GM21528 (cell line): ENCODE data around the gene SPNS3.

Experiments used
- ATAC-seq: cut with Tn5 transposase; IDR thresholded peaks from one replicate; pipeline ENCODE4 v1.9.1; 2021; ENCODE audit warnings: mild to moderate bottlenecking, moderate library complexity; ENCODE audit not compliant: unreplicated experiment, low FRiP score

SPNS3 gene

GRCh38 chr17:4485676-4486646 is 52.2 kb downstream of the SPNS3 start:
- no peak for ATAC-seq

- ATAC-seq, result no peak
Measured at GRCh38 chr17:4487296-4487695, 53.6 kb downstream of the SPNS3 start.

- no peak for ATAC-seq
Measured at GRCh38 chr17:4487820-4488716, 54.3 kb downstream of the SPNS3 start.

GRCh38 chr17:4488989-4489595 is 55.4 kb downstream of the SPNS3 start:
- no peak for ATAC-seq

GRCh38 chr17:4490109-4490591 is 56.4 kb downstream of the SPNS3 start:
- ATAC-seq, result no peak

- ATAC-seq, result no peak
Measured at GRCh38 chr17:4490637-4491061, 56.9 kb downstream of the SPNS3 start.

GRCh38 chr17:4492721-4493561 is 59.2 kb downstream of the SPNS3 start:
- ATAC-seq, result no peak

- no peak for ATAC-seq
Measured at GRCh38 chr17:4497101-4497824, 63.5 kb downstream of the SPNS3 start.

- no peak for ATAC-seq
Measured at GRCh38 chr17:4498461-4499397, 65.0 kb downstream of the SPNS3 start, which contains the start of gene SPNS2. SPNS2 (plus strand) TSS chr17:4498881; CDS start chr17:4499048, 167 bp downstream.

GRCh38 chr17:4499431-4500190 is 65.9 kb downstream of the SPNS3 start:
- no peak for ATAC-seq

GRCh38 chr17:4500191-4500571 is 66.4 kb downstream of the SPNS3 start:
- no peak for ATAC-seq

- no peak for ATAC-seq
Measured at GRCh38 chr17:4501295-4501949, 67.7 kb downstream of the SPNS3 start.

GRCh38 chr17:4502466-4503154 is 68.9 kb downstream of the SPNS3 start:
- ATAC-seq, result no peak

GRCh38 chr17:4503283-4504025 is 69.7 kb downstream of the SPNS3 start:
- no peak for ATAC-seq

- ATAC-seq, result no peak
Measured at GRCh38 chr17:4504188-4504587, 70.4 kb downstream of the SPNS3 start.
